H1 (cell line): ENCODE measurements around the gene NKAPD1. TPM values are rescaled to one million over a fixed set of nuclear protein-coding genes. Genes with fewer than 3 reads are reported as not detected.

ENCODE experiments used
- CTCF ChIA-PET: fragments of 300-600 bp; sonication (Branson Sonifier 250); formaldehyde crosslinking; loops from one replicate; lab custom pipeline; 2021; ENCODE audit not compliant: partially characterized antibody; lab: Charles Lee
- POLR2A ChIA-PET: fragments of 300-600 bp; sonication (Branson Sonifier 250); formaldehyde crosslinking; loops from one replicate; lab custom pipeline; 2021; ENCODE audit warnings: inconsistent platforms; ENCODE audit not compliant: partially characterized antibody; lab: Charles Lee
- DNase-seq, 2 experiments: peaks; one replicate each; pipeline versions ENCODE4 v3.0.0 to v3.0.0-alpha.2; 2010 to 2022; ENCODE audit warnings: low spot score in 2 of 2, low read depth in 1 of 2, mixed read lengths in 1 of 2
- FAIRE-seq: peaks from 2 replicates; lab custom pipeline; 2011; peaks lifted over from hg19 to GRCh38; lab: Jason Lieb, UNC
- H2AFZ ChIP-seq: 2 replicates; pipeline ENCODE4 v1.8.1; 2012; ENCODE audit warnings: low read length, inconsistent platforms
- H2AK5ac ChIP-seq: 2 replicates; pipeline ENCODE4 v1.6.1; 2013; ENCODE audit warnings: low read depth, low read length
- H2BK120ac ChIP-seq: replicated peaks from 2 replicates; pipeline ENCODE3; 2013; ENCODE audit warnings: low read depth, low read length, inconsistent platforms
- H2BK12ac ChIP-seq: 2 replicates; pipeline ENCODE4 v1.6.1; 2013; ENCODE audit warnings: low read depth, low read length
- H2BK15ac ChIP-seq: 2 replicates; pipeline ENCODE4 v1.6.1; 2013; ENCODE audit warnings: low read length
- H2BK20ac ChIP-seq: 2 replicates; pipeline ENCODE4 v1.6.1; 2013; ENCODE audit warnings: low read length
- H2BK5ac ChIP-seq: 2 replicates; pipeline ENCODE4 v1.6.1; 2013; ENCODE audit warnings: low read depth, low read length
- H3K14ac ChIP-seq: 2 replicates; pipeline ENCODE4 v1.6.1; 2013; ENCODE audit warnings: inconsistent platforms; ENCODE audit not compliant: insufficient read length
- H3K18ac ChIP-seq: 2 replicates; pipeline ENCODE4 v1.6.1; 2013; ENCODE audit warnings: low read length; ENCODE audit errors: extremely low read depth
- H3K23ac ChIP-seq: 2 replicates; pipeline ENCODE4 v1.6.1; 2013; ENCODE audit warnings: inconsistent platforms; ENCODE audit not compliant: insufficient read length
- H3K23me2 ChIP-seq: 2 replicates; pipeline ENCODE4 v1.6.1; 2013; ENCODE audit warnings: low read depth, low read length
- H3K27ac ChIP-seq: 2 replicates; pipeline ENCODE4 v1.6.1; 2011; ENCODE audit warnings: low read depth, low read length, inconsistent platforms
- H3K27me3 ChIP-seq, 4 experiments: replicated peaks in 1 of 4; 1 replicate in 1 of 4; 2 replicates in 3 of 4; pipeline versions ENCODE4 v1.6.1 to v1.8.1; 2011 to 2013; ENCODE audit warnings: low read length in 3 of 4, mild to moderate bottlenecking in 3 of 4, inconsistent platforms in 2 of 4, mixed read lengths in 2 of 4, moderate library complexity in 1 of 4; ENCODE audit not compliant: control insufficient read depth in 3 of 4, insufficient read depth in 3 of 4; ENCODE audit errors: extremely low read depth in 1 of 4
- H3K36me3 ChIP-seq, 4 experiments: 2 replicates each; pipeline versions ENCODE4 v1.6.1 to v1.8.1; 2011 to 2013; ENCODE audit warnings: mild to moderate bottlenecking in 4 of 4, low read length in 3 of 4, moderate library complexity in 2 of 4, control low read depth in 1 of 4, inconsistent platforms in 1 of 4; ENCODE audit not compliant: insufficient read depth in 4 of 4, control insufficient read depth in 2 of 4
- H3K4ac ChIP-seq: replicated peaks from 2 replicates; pipeline ENCODE3; 2013; ENCODE audit warnings: low read length, low read depth, mixed read lengths, inconsistent platforms; ENCODE audit not compliant: insufficient read length
- H3K4me1 ChIP-seq, 4 experiments: replicated peaks in 1 of 4; 1 replicate in 1 of 4; 2 replicates in 3 of 4; pipeline versions ENCODE4 v1.6.1 to v1.8.1; 2011 to 2013; ENCODE audit warnings: low read length in 3 of 4, inconsistent platforms in 2 of 4, mixed read lengths in 1 of 4; ENCODE audit not compliant: insufficient read depth in 4 of 4, control insufficient read depth in 3 of 4
- H3K4me2 ChIP-seq, 2 experiments: 2 replicates each; pipeline versions ENCODE4 v1.6.1 to v1.8.1; 2011 to 2013; ENCODE audit warnings: low read depth in 2 of 2, low read length in 2 of 2, control low read depth in 1 of 2, inconsistent platforms in 1 of 2, mild to moderate bottlenecking in 1 of 2; ENCODE audit not compliant: insufficient read depth in 1 of 2
- H3K4me3 ChIP-seq, 4 experiments: fragments of 200-600, 300-600 bp in 1 of 4; sonication (generic), shearing (Covaris generic), sonication (Bioruptor Twin) in 1 of 4; 2 replicates each; pipeline versions ENCODE4 v1.5.1 to v1.8.1; 2011 to 2016; ENCODE audit warnings: low read length in 4 of 4, low read depth in 3 of 4, control low read depth in 2 of 4, inconsistent platforms in 2 of 4, mild to moderate bottlenecking in 2 of 4, mixed read lengths in 1 of 4, moderate library complexity in 1 of 4; ENCODE audit not compliant: insufficient read depth in 2 of 4; ENCODE audit errors: extremely low read depth in 1 of 4
- H3K56ac ChIP-seq: replicated peaks from 2 replicates; pipeline ENCODE3; 2013; ENCODE audit warnings: low read depth, mild to moderate bottlenecking, mixed read lengths, low read length, inconsistent platforms; ENCODE audit not compliant: insufficient read length
- H3K79me1 ChIP-seq: 2 replicates; pipeline ENCODE4 v1.6.1; 2013; ENCODE audit warnings: low read depth, low read length, control low read depth
- H3K79me2 ChIP-seq, 2 experiments: 2 replicates each; pipeline versions ENCODE4 v1.6.1 to v1.8.1; 2012 to 2013; ENCODE audit warnings: low read length in 2 of 2, mild to moderate bottlenecking in 2 of 2, inconsistent platforms in 1 of 2; ENCODE audit not compliant: insufficient read depth in 2 of 2, control insufficient read depth in 1 of 2
- H3K9ac ChIP-seq, 4 experiments: replicated peaks in 1 of 4; 1 replicate in 1 of 4; 2 replicates in 3 of 4; pipeline versions ENCODE4 v1.6.1 to v1.8.1; 2011 to 2013; ENCODE audit warnings: low read depth in 3 of 4, low read length in 3 of 4, control low read depth in 2 of 4, mild to moderate bottlenecking in 2 of 4, moderate library complexity in 2 of 4, inconsistent platforms in 1 of 4; ENCODE audit errors: extremely low read depth in 1 of 4
- H3K9me3 ChIP-seq, 2 experiments: 2 replicates each; pipeline versions ENCODE4 v1.6.1 to v1.8.1; 2012 to 2013; ENCODE audit warnings: mild to moderate bottlenecking in 2 of 2, moderate library complexity in 2 of 2, control low read depth in 1 of 2, inconsistent platforms in 1 of 2, low read depth in 1 of 2, low read length in 1 of 2, mixed read lengths in 1 of 2; ENCODE audit not compliant: insufficient read depth in 2 of 2
- H4K20me1 ChIP-seq, 2 experiments: replicated peaks in 1 of 2; 2 replicates each; pipeline versions ENCODE3 to v1.8.1; 2011 to 2013; ENCODE audit warnings: inconsistent platforms in 2 of 2, low read length in 2 of 2, mild to moderate bottlenecking in 1 of 2; ENCODE audit not compliant: insufficient read depth in 2 of 2, control insufficient read depth in 1 of 2
- H4K5ac ChIP-seq: 2 replicates; pipeline ENCODE4 v1.6.1; 2013; ENCODE audit warnings: low read length, low read depth, mixed read lengths, inconsistent platforms; ENCODE audit not compliant: insufficient read length
- H4K8ac ChIP-seq: 2 replicates; pipeline ENCODE4 v1.8.0; 2013; ENCODE audit warnings: mild to moderate bottlenecking, moderate library complexity, low read length, inconsistent platforms; ENCODE audit not compliant: insufficient read depth; ENCODE audit errors: extremely low read depth
- H4K91ac ChIP-seq: replicated peaks from 2 replicates; pipeline ENCODE3; 2013; ENCODE audit warnings: low read length, mixed read lengths, inconsistent platforms; ENCODE audit not compliant: insufficient read length
- CBX8 ChIP-seq: fragments of 300-800, 300-1000 bp; sonication (generic); IDR thresholded peaks from 2 replicates; pipeline ENCODE4 v1.7.1; 2016; ENCODE audit warnings: low read depth, low read length, borderline replicate concordance
- CEBPB ChIP-seq: IDR thresholded peaks from 2 replicates; pipeline ENCODE4 v1.6.1; 2012; ENCODE audit warnings: low read depth, low read length
- EP300 ChIP-seq, 2 experiments: IDR thresholded peaks; 1 replicate in 1 of 2; 2 replicates in 1 of 2; pipeline ENCODE4 v1.6.1; 2011 to 2012; ENCODE audit warnings: low read depth in 2 of 2, low read length in 2 of 2, mild to moderate bottlenecking in 2 of 2, borderline replicate concordance in 1 of 2, inconsistent platforms in 1 of 2, moderate library complexity in 1 of 2
- EZH2 ChIP-seq: fragments of 200-600 bp; sonication (generic); IDR thresholded peaks from 2 replicates; pipeline ENCODE4 v1.7.1; 2012; ENCODE audit warnings: low read depth, mild to moderate bottlenecking, moderate library complexity, low read length, inconsistent platforms; ENCODE audit not compliant: severe bottlenecking
- GABPA ChIP-seq: IDR thresholded peaks from 2 replicates; pipeline ENCODE4 v1.6.1; 2011; ENCODE audit warnings: mild to moderate bottlenecking, low read length, moderate library complexity, borderline replicate concordance; ENCODE audit not compliant: insufficient read depth
- JUN ChIP-seq: IDR thresholded peaks from 2 replicates; pipeline ENCODE4 v1.6.1; 2011; ENCODE audit warnings: low read depth, mild to moderate bottlenecking, improper control_type of control experiment, low read length
- KDM1A ChIP-seq: fragments of 200-600, 300-600 bp; sonication (generic); IDR thresholded peaks from 2 replicates; pipeline ENCODE4 v1.7.1; 2016; ENCODE audit warnings: mild to moderate bottlenecking, low read length, borderline replicate concordance
- PHF8 ChIP-seq: fragments of 200-600 bp; sonication (generic); conservative IDR thresholded peaks from 2 replicates; pipeline ENCODE4 v1.7.1; 2012; ENCODE audit warnings: low read depth, mild to moderate bottlenecking, inconsistent platforms, low read length, moderate library complexity
- RXRA ChIP-seq: IDR thresholded peaks from 2 replicates; pipeline ENCODE4 v1.6.1; 2011; ENCODE audit warnings: low read depth, mild to moderate bottlenecking, low read length, moderate library complexity; ENCODE audit not compliant: insufficient read depth
- SAP30 ChIP-seq: fragments of 300-600 bp; sonication (generic); IDR thresholded peaks from 2 replicates; pipeline ENCODE4 v1.7.1; 2012; ENCODE audit warnings: low read length, moderate library complexity, mild to moderate bottlenecking, inconsistent platforms; ENCODE audit not compliant: insufficient read depth, insufficient replicate concordance
- SIN3A ChIP-seq, 2 experiments: IDR thresholded peaks in 1 of 2; conservative IDR thresholded peaks in 1 of 2; 2 replicates each; pipeline ENCODE4 v1.6.1; 2011 to 2012; ENCODE audit warnings: low read length in 2 of 2, improper control_type of control experiment in 1 of 2, low read depth in 1 of 2, mild to moderate bottlenecking in 1 of 2
- SIRT6 ChIP-seq: IDR thresholded peaks from one replicate; pipeline ENCODE4 v1.7.1; 2012; ENCODE audit warnings: low read length, inconsistent platforms
- SUZ12 ChIP-seq: fragments of 200-600 bp; sonication (generic); IDR thresholded peaks from 2 replicates; pipeline ENCODE4 v1.6.1; 2012; ENCODE audit warnings: mild to moderate bottlenecking, inconsistent platforms, low read length, moderate library complexity, mixed read lengths
- TBP ChIP-seq: IDR thresholded peaks from 2 replicates; pipeline ENCODE4 v1.6.1; 2011; ENCODE audit warnings: low read depth, low read length, improper control_type of control experiment
- WGBS, 2 experiments: shearing (Covaris generic) in 1 of 2; methylation state at CpG; one replicate each; pipeline versions ENCODE4 v1.1.6 to v1.1.7; 2013 to 2015; ENCODE audit warnings: low lambda C conversion rate in 2 of 2, mixed read lengths in 2 of 2, inconsistent platforms in 1 of 2, low coverage in 1 of 2, missing lambda C conversion rate in 1 of 2; ENCODE audit not compliant: insufficient replicate concordance in 2 of 2, insufficient coverage in 1 of 2, insufficient read length in 1 of 2; ENCODE audit errors: extremely low coverage in 1 of 2, missing lambda C conversion rate in 1 of 2; 5-methylcytosine and 5-hydroxymethylcytosine counted together
- polyA plus RNA-seq, 7 experiments: library from polyadenylated mRNA; depleted of rRNA in 3 of 7; stranded (reverse) in 5 of 7; unstranded in 2 of 7; fragments of >200 nt in 5 of 7; fragments of 200-250 nt in 2 of 7; gene quantifications; 1 replicate in 5 of 7; 2 replicates in 1 of 7; 4 replicates in 1 of 7; pipeline versions ENCODE4 v1.2.1 to v1.2.3, GENCODE V29; 2011 to 2013; ENCODE audit warnings: missing spikeins in 2 of 7, mixed read lengths in 2 of 7
- total RNA-seq: library from RNA; stranded (reverse); fragmentation: NEBNext Ultra II Directional; extraction: Animal tissue kit (Norgen Biotek cat#: 25700); gene quantifications from 2 replicates; pipeline ENCODE4 v1.2.1, GENCODE V29; 2021

Gene NKAPD1
- total and polyA plus RNA-seq, 2 of the 8 experiments (the other 6 are each of a cell fraction or from before 2014, with no cell fraction given): 6.7 to 16.7 TPM

- Histone ChIP-seq H3K18ac (no peak overlapping the region), H4K91ac (no peak overlapping the region), H4K5ac (no peak overlapping the region), H3K23me2 (no peaks in the 10 kb centered on the region), H3K4me1 (no peaks in the 10 kb centered on the region), H4K8ac (no peak overlapping the region), H2BK5ac (no peak overlapping the region), H3K9ac (no peak overlapping the region), H2BK20ac (no peak overlapping the region), H2AK5ac (no peak overlapping the region), H3K14ac (no peak overlapping the region), H3K23ac (no peak overlapping the region), H3K9me3 (no peaks in the 10 kb centered on the region), H3K4me3 (no peak overlapping the region), H3K4me2 (no peak overlapping the region), H3K27me3 (no peaks in the 10 kb centered on the region), H3K36me3 (peaks cover 1 to 68% (median 22%) of the 10 kb centered on the region in 4 experiments; a peak in 7 of 8 replicates), H4K20me1 (no peaks in the 10 kb centered on the region), H3K27ac (no peak overlapping the region), H3K4ac (no peak overlapping the region), H2BK120ac (no peak overlapping the region), H2BK12ac (no peak overlapping the region), H2AFZ (no peak overlapping the region), H3K79me1 (0 out of 2 replicates have a peak, but pooled peaks cover 2% of the 10 kb centered on the region), H3K79me2 (peaks cover 0 to 4% of the 10 kb centered on the region in 2 experiments; a peak in 2 of 4 replicates), H3K56ac (no peak overlapping the region), H2BK15ac (no peak overlapping the region)
- 87% methylated on average over 2 of the region's 2 CpGs; no CpG with 5 or more reads in 1 of the 2 experiments for WGBS, 2 experiments
- ChIA-PET POLR2A (interaction anchor here (1.1 kb wide), 1 partner anchor 8 kb away, joined by 3 read pairs; no protein-coding TSS in a partner anchor), CTCF (interaction anchor here (1.0 to 1.2 kb wide), 2 partner anchors 439 to 1497 kb away, joined by 3 read pairs; no protein-coding TSS in a partner anchor)
- DNase-seq: no peak
- FAIRE-seq: no peak
- TF ChIP-seq JUN (no peak), CEBPB (no peak), PHF8 (no peak), EZH2 (no peak), SIN3A (conservative IDR thresholded peaks at IDR 0.05 in 1 of 2, IDR thresholded peaks at IDR 0.05 in 1 of 2; ENCODE audit: low read depth in 1 of 2, low read length in 2 of 2) (no peak), GABPA (no peak), RXRA (no peak), TBP (no peak), CBX8 (no peak), SUZ12 (no peak), KDM1A (no peak), SAP30 (no peak), SIRT6 (no peak), EP300 (IDR thresholded peaks at IDR 0.05; ENCODE audit: borderline replicate concordance in 1 of 2, low read depth in 2 of 2, low read length in 2 of 2) (no peak)
Measured at GRCh38 chr11:112042961-112043304, 31.2 kb upstream of the NKAPD1 start.
